PC-3 (cell line): ENCODE data around the gene KHDC4.

Source experiments
- CTCF ChIP-seq: fragments of 300-600 bp; sonication (generic); conservative IDR thresholded peaks from 2 replicates; pipeline ENCODE4 v1.5.1; 2017; ENCODE audit warnings: antibody characterized with exemption, low read depth, mild to moderate bottlenecking, low read length
- EZH2 ChIP-seq: fragments of 300-600 bp; sonication (generic); IDR thresholded peaks from one replicate; pipeline ENCODE4 v1.6.1; 2017; ENCODE audit warnings: antibody characterized with exemption, mild to moderate bottlenecking, low read length; ENCODE audit not compliant: unreplicated experiment

DNA sequence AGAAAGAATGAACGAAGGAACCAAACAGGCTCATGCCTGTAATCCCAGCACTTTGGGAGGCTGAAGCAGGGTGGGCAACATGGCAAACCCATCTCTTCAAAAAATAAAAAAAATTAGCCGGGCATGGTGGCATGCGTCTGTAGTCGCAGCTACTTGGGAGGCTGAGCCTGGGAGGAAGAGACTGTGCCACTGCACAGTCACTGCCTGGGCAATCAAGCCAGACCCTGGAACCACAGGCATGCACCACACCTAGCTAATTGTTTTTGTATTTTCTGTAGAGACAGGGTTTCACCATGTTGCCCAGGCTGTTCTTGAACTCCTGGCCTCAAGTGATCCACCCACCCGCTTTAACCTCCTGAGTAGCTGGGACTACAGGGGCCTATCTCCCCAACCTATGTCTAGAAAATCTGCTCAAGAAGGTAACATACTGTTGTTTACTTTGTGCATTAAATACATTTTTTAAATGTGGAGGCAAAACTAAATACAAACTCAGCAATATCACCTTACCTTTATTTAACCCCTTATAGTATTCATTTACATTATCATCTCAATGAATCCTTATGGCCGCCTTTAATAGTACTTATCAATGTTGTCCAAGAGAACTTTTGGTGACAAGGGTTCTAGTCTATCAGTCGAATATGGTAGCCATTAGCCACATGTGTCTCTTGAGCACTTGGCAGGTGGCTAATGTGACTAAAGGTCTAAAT is 2.7 kb downstream of the KHDC4 start:
- TF ChIP-seq CTCF: no peak
- no peak for TF ChIP-seq EZH2
